Measurements from ENCODE around the gene RAP1A.
A peak's percentile ranks its signal among the peaks of the same experiment; 100 is the strongest.
"Not testable (repeated sequence)": the region's sequence is repeated elsewhere in the genome, so short reads cannot be mapped to it uniquely, and the experiment has no call there.

RAP1A gene

GRCh38 chr1:111629190-111629954 is 9.8 kb downstream of the RAP1A start:
- peak overlapping the region; percentile 60 for H3K4me2 ChIP-seq (ENCODE audit: low read length)
- peak overlapping the region; percentile 38; the same call in 1 of the 2 replicates for H3K9ac ChIP-seq (ENCODE audit: low read length)
- no peaks in the 10 kb centered on the region for H3F3A ChIP-seq (ENCODE audit: insufficient read depth, low read length)
- peak overlapping the region; percentile 67 for H3K27ac ChIP-seq (ENCODE audit: low read depth, low read length, poor library complexity, severe bottlenecking)
- no peaks in the 10 kb centered on the region for H4K20me1 ChIP-seq (ENCODE audit: insufficient read depth, low read length)
- H3K9me3 ChIP-seq (ENCODE audit: low read length) = no peaks in the 10 kb centered on the region
- H3K9me2 ChIP-seq (ENCODE audit: low read depth, low read length) = no peaks in the 10 kb centered on the region
- peaks cover 98% of the 10 kb centered on the region for H3K79me2 ChIP-seq (ENCODE audit: insufficient read depth, low read length)
- H3K27me3 ChIP-seq (ENCODE audit: insufficient read depth, low read length) = no peaks in the 10 kb centered on the region
- TF ChIP-seq EZH2 (IDR thresholded peaks at IDR 0.05; ENCODE audit: borderline replicate concordance, low read length) = no peak
- no peak for TF ChIP-seq CTCF (IDR thresholded peaks at IDR 0.05; ENCODE audit: low read length)
- H3K36me3 ChIP-seq (ENCODE audit: insufficient read depth, low read length) = no peaks in the 10 kb centered on the region
- no peak overlapping the region for H2AFZ ChIP-seq (ENCODE audit: low read length)
- H3K4me3 ChIP-seq (ENCODE audit: low read depth, low read length, poor library complexity, severe bottlenecking) = peak overlapping the region; percentile 29
- H3K4me1 ChIP-seq (ENCODE audit: insufficient read depth, low read length, severe bottlenecking) = peaks cover 76% of the 10 kb centered on the region

DNA sequence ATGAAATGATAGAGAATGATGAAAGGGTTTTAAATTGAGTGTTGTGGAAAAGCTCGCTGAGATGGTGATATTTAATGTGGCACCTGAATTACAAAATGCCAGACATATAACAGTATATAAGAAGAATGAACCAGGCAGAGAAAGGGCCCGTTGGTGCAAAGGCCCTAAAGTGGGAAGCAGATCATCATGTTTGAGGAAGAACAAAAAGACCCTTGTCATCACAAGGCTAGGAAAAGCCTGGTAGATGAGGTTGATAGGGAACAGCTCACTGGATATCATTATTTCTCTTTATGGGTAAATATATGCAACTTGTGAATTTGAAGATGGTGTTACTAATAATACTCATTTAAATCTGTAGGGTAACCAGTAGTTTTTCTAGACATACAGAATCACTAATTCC is 11.0 kb downstream of the RAP1A start:
- TF ChIP-seq EZH2 (IDR thresholded peaks at IDR 0.05; ENCODE audit: borderline replicate concordance, low read length) = no peak
- TF ChIP-seq CTCF (IDR thresholded peaks at IDR 0.05; ENCODE audit: low read length) = no peak
- Histone ChIP-seq H3K9ac (ENCODE audit: low read length) (no peak overlapping the region), H3K36me3 (ENCODE audit: insufficient read depth, low read length) (no peaks in the 10 kb centered on the region; the same call in 1 of the 2 replicates)

GRCh38 chr1:111631502-111631901 is 11.9 kb downstream of the RAP1A start:
- no peak overlapping the region for H3K4me2 ChIP-seq (ENCODE audit: low read length)
- H3K9ac ChIP-seq (ENCODE audit: low read length) = no peak overlapping the region
- H3K9me3 ChIP-seq (ENCODE audit: low read length) = no peaks in the 10 kb centered on the region
- H3K27me3 ChIP-seq (ENCODE audit: insufficient read depth, low read length) = no peaks in the 10 kb centered on the region
- peaks cover 61% of the 10 kb centered on the region for H3K4me1 ChIP-seq (ENCODE audit: insufficient read depth, low read length, severe bottlenecking)
- H3K9me2 ChIP-seq (ENCODE audit: low read depth, low read length) = no peaks in the 10 kb centered on the region
- no peaks in the 10 kb centered on the region; the same call in 1 of the 2 replicates for H3K36me3 ChIP-seq (ENCODE audit: insufficient read depth, low read length)
- no peak overlapping the region for H3K4me3 ChIP-seq (ENCODE audit: low read depth, low read length, poor library complexity, severe bottlenecking)
- TF ChIP-seq CTCF (IDR thresholded peaks at IDR 0.05; ENCODE audit: low read length) = no peak
- no peak for TF ChIP-seq EZH2 (IDR thresholded peaks at IDR 0.05; ENCODE audit: borderline replicate concordance, low read length)
- no peak overlapping the region for H2AFZ ChIP-seq (ENCODE audit: low read length)
- H3K27ac ChIP-seq (ENCODE audit: low read depth, low read length, poor library complexity, severe bottlenecking) = no peak overlapping the region
- peaks cover 91% of the 10 kb centered on the region for H3K79me2 ChIP-seq (ENCODE audit: insufficient read depth, low read length)
- no peaks in the 10 kb centered on the region for H4K20me1 ChIP-seq (ENCODE audit: insufficient read depth, low read length)
- no peaks in the 10 kb centered on the region for H3F3A ChIP-seq (ENCODE audit: insufficient read depth, low read length)

More for the DNA sequence above, 11.0 kb downstream of the RAP1A start:
- Histone ChIP-seq H3K27ac (ENCODE audit: low read depth, low read length, poor library complexity, severe bottlenecking) (no peak overlapping the region), H3K27me3 (ENCODE audit: insufficient read depth, low read length) (no peaks in the 10 kb centered on the region), H3K4me3 (ENCODE audit: low read depth, low read length, poor library complexity, severe bottlenecking) (no peak overlapping the region), H3K9me3 (ENCODE audit: low read length) (no peaks in the 10 kb centered on the region), H2AFZ (ENCODE audit: low read length) (no peak overlapping the region), H3F3A (ENCODE audit: insufficient read depth, low read length) (no peaks in the 10 kb centered on the region), H3K79me2 (ENCODE audit: insufficient read depth, low read length) (peaks cover 94% of the 10 kb centered on the region), H3K4me2 (ENCODE audit: low read length) (no peak overlapping the region), H3K9me2 (ENCODE audit: low read depth, low read length) (no peaks in the 10 kb centered on the region), H4K20me1 (ENCODE audit: insufficient read depth, low read length) (no peaks in the 10 kb centered on the region), H3K4me1 (ENCODE audit: insufficient read depth, low read length, severe bottlenecking) (peaks cover 67% of the 10 kb centered on the region)

DNA sequence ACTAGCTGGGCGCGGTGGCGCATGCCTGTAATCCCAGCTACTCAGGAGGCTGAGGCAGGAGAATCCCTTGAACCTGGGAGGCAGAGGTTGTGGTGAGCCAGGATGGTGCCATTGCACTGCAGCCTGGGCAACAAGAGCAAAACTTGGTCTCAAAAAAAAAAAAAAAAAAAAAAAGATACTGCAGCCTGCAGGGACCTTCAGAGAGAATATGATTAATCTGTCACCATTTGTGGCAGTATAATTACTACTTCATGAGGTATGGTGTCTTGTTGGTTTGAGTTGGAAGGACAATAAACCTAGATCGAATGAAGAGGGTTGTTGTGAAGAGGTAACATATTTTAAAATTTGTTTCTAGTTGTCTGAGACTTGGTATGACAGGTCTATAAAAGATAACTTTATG is 13.2 kb downstream of the RAP1A start:
- not testable (repeated sequence) for H3F3A ChIP-seq (ENCODE audit: insufficient read depth, low read length); H3K4me2 ChIP-seq (ENCODE audit: low read length); H3K27me3 ChIP-seq (ENCODE audit: insufficient read depth, low read length); H2AFZ ChIP-seq (ENCODE audit: low read length); H3K9ac ChIP-seq (ENCODE audit: low read length); H3K36me3 ChIP-seq (ENCODE audit: insufficient read depth, low read length); H3K4me3 ChIP-seq (ENCODE audit: low read depth, low read length, poor library complexity, severe bottlenecking); H3K27ac ChIP-seq (ENCODE audit: low read depth, low read length, poor library complexity, severe bottlenecking); H4K20me1 ChIP-seq (ENCODE audit: insufficient read depth, low read length); H3K9me2 ChIP-seq (ENCODE audit: low read depth, low read length); H3K9me3 ChIP-seq (ENCODE audit: low read length)
- H3K4me1 ChIP-seq (ENCODE audit: insufficient read depth, low read length, severe bottlenecking) = peaks cover 49% of the 10 kb centered on the region
- H3K79me2 ChIP-seq (ENCODE audit: insufficient read depth, low read length) = peaks cover 91% of the 10 kb centered on the region

Data from OCI-LY1 (cell line).